ENCODE measurements around the gene SLC8A3.

GRCh38 chr14:70032447-70032846, 156.3 kb downstream of the SLC8A3 start:
- no peak for TF ChIP-seq POLR2A (IDR thresholded peaks at IDR 0.05)
- no peak for TF ChIP-seq CTCF (IDR thresholded peaks at IDR 0.05)
